ENCODE results near the gene HLA-DMA. TPM values are rescaled to one million over a fixed set of nuclear protein-coding genes. Genes with fewer than 3 reads are reported as not detected.

HLA-DMA gene
- total RNA-seq, 3 donors from 2014 or later: 12.4 to 48.5 (median 27.7) TPM

DNA sequence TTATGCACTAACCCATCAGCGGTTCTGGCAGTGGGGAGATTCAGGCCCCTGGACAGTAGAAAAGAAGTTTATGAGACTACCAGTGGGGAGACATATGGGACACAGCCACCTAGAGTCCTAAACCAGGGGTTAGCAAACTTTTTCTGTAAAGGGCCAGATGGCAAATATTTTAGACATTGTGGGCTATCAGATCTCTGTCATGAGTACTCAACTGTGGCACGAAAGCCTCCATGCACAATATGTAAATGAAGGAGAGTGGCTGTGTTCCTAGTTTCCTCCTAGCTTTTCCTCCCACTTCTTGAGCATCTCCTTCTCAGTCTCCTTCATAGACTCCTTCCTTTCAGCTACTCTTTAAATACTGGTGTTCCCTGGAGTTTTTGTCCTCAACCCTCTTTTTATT lies 3.3 kb upstream of the HLA-DMA start:
- no peak for TF ChIP-seq CTCF (IDR thresholded peaks at IDR 0.05)
- DNase-seq: no peak
- Histone ChIP-seq H3K9me3 (no peaks in the 10 kb centered on the region), H3K36me3 (ENCODE audit: low read depth) (no peaks in the 10 kb centered on the region), H3K4me3 (no peak overlapping the region), H3K4me1 (ENCODE audit: low read depth) (peaks cover 9% of the 10 kb centered on the region)
- intact Hi-C loops (cut with DNase I, micrococcal nuclease): no loop called here
- ATAC-seq: no peak

DNA sequence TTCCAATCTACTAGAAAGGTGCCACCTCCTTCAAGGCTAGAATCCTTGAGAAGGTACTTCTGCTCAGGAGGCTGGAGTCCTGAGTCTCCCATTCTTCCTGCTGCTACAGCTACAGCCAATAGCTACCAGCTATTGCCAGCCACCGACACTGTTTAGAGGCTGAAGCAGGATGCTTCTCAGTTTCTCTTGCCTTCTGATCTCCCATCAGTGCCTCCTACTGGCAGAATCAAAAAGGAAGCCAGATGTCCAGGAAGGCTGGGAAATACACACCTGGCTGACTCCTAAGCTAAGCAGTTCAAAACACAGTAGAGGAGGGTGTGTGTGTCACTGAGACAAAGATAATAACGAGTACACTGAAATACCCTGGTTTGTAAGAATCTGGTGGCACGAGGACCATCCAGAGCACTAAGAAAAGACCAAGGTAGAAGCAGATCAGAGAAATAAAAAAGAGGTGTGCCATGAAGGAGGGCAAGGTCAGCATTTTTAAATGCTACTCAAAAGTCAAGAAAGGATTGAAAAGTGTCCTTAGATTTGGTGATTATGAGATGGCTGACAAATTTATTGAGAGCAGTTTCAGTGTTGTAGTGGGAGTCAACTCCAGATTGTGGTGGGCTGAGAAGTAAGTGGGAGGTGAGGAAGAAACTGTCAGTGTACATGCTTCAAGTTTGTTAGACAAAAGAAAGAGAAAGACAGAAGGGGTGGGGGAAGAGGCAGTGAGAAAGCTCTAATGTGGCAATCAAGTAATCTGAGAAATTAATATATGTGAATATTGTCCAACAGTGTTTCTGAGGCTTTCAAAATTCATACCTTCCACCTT lies 2.3 kb upstream of the HLA-DMA start:
- Histone ChIP-seq H3K36me3 (ENCODE audit: low read depth) (no peaks in the 10 kb centered on the region), H3K9me3 (no peaks in the 10 kb centered on the region), H3K4me3 (no peak overlapping the region), H3K4me1 (ENCODE audit: low read depth) (peaks cover 9% of the 10 kb centered on the region)
- intact Hi-C loops (cut with DNase I, micrococcal nuclease): no loop called here
- TF ChIP-seq CTCF (IDR thresholded peaks at IDR 0.05): no peak
- DNase-seq (peak in 1 of 3 donors; percentile 72), ATAC-seq (peak; percentile 52)

- Histone ChIP-seq H3K9me3 (no peaks in the 10 kb centered on the region), H3K36me3 (ENCODE audit: low read depth) (no peaks in the 10 kb centered on the region), H3K4me1 (ENCODE audit: low read depth) (peaks cover 9% of the 10 kb centered on the region), H3K4me3 (no peak overlapping the region)
- ATAC-seq: no peak
- intact Hi-C loops (cut with DNase I, micrococcal nuclease): no loop called here
- no peak for TF ChIP-seq CTCF (IDR thresholded peaks at IDR 0.05)
- no peak for DNase-seq
Observed at GRCh38 chr6:32954267-32954666, 1.4 kb upstream of the HLA-DMA start.

GRCh38 chr6:32953775-32954174 lies 878 bp upstream of the HLA-DMA start:
- intact Hi-C loops (cut with DNase I, micrococcal nuclease): no loop called here
- H3K4me3 ChIP-seq: no peak overlapping the region
- H3K4me1 ChIP-seq (ENCODE audit: low read depth): peaks cover 9% of the 10 kb centered on the region
- no peaks in the 10 kb centered on the region for H3K36me3 ChIP-seq (ENCODE audit: low read depth)
- TF ChIP-seq CTCF (IDR thresholded peaks at IDR 0.05): no peak
- ATAC-seq (no peak), DNase-seq (no peak)
- no peaks in the 10 kb centered on the region for H3K9me3 ChIP-seq

- no peak for TF ChIP-seq CTCF (IDR thresholded peaks at IDR 0.05)
- DNase-seq (no peak), ATAC-seq (no peak)
- peaks cover 9% of the 10 kb centered on the region for H3K4me1 ChIP-seq (ENCODE audit: low read depth)
- intact Hi-C loops (cut with DNase I, micrococcal nuclease): no loop called here
- H3K9me3 ChIP-seq: peaks cover 3% of the 10 kb centered on the region
- H3K36me3 ChIP-seq (ENCODE audit: low read depth): no peaks in the 10 kb centered on the region
- no peak overlapping the region for H3K4me3 ChIP-seq
Observed at GRCh38 chr6:32950449-32950848, 2.4 kb downstream of the HLA-DMA start.
